Endothelial cell of umbilical vein (primary cell): Measurements from ENCODE around the gene SNAPIN. TPM values are rescaled to one million over a fixed set of nuclear protein-coding genes. Genes with fewer than 3 reads are reported as not detected.
A peak's percentile ranks its signal among the peaks of the same experiment; 100 is the strongest.

Experiments used
- BruUV-seq: library from RNA; stranded (reverse); fragments of 400-500 nt; replicated peaks from 2 replicates; lab custom pipeline; 2021; lab: Mats Ljungman, UMichigan
- CTCF ChIA-PET: fragments of 300-600, 350-600 bp; sonication (Branson Sonifier 250); formaldehyde crosslinking; loops from one replicate; lab custom pipeline; 2021; ENCODE audit warnings: antibody characterized with exemption, inconsistent platforms; lab: Charles Lee
- POLR2A ChIA-PET: fragments of 300-600, 350-600 bp; sonication (Branson Sonifier 250); formaldehyde crosslinking; loops from one replicate; lab custom pipeline; 2021; ENCODE audit warnings: antibody characterized with exemption, inconsistent platforms; lab: Charles Lee
- DNase-seq: peaks from one replicate; pipeline ENCODE4 v3.0.0-alpha.2; 2011; ENCODE audit warnings: low read depth, low spot score
- FAIRE-seq: peaks from 2 replicates; lab custom pipeline; 2011; peaks lifted over from hg19 to GRCh38; lab: Jason Lieb, UNC
- H2AFZ ChIP-seq: 2 replicates; pipeline ENCODE4 v1.6.0; 2012; ENCODE audit warnings: low read depth, low read length, control low read depth, inconsistent platforms
- H3K27ac ChIP-seq: 2 replicates; pipeline ENCODE4 v1.5.1; 2011; ENCODE audit warnings: low read depth, mild to moderate bottlenecking, control low read depth, low read length, moderate library complexity; ENCODE audit not compliant: insufficient read depth
- H3K27me3 ChIP-seq, 2 experiments: 2 replicates each; pipeline versions ENCODE4 v1.6.0 to v1.6.1; 2011; ENCODE audit warnings: low read length in 2 of 2, mixed read lengths in 1 of 2; ENCODE audit not compliant: control insufficient read depth in 2 of 2, insufficient read depth in 2 of 2
- H3K36me3 ChIP-seq, 2 experiments: 2 replicates in 1 of 2; 3 replicates in 1 of 2; pipeline ENCODE4 v1.5.1; 2011; ENCODE audit warnings: low read length in 2 of 2, mild to moderate bottlenecking in 1 of 2, moderate library complexity in 1 of 2; ENCODE audit not compliant: control insufficient read depth in 2 of 2, insufficient read depth in 2 of 2; ENCODE audit errors: extremely low read depth in 1 of 2
- H3K4me1 ChIP-seq: 3 replicates; pipeline ENCODE4 v1.5.1; 2011; ENCODE audit warnings: mild to moderate bottlenecking, low read length; ENCODE audit not compliant: control insufficient read depth, insufficient read depth; ENCODE audit errors: extremely low read depth
- H3K4me2 ChIP-seq: 2 replicates; pipeline ENCODE4 v1.6.1; 2011; ENCODE audit warnings: low read length, control low read depth, mixed read lengths; ENCODE audit not compliant: insufficient read depth
- H3K4me3 ChIP-seq, 3 experiments: fragments of 200-600 bp in 1 of 3; sonication (generic), shearing (Covaris generic) in 1 of 3; replicated peaks in 1 of 3; 2 replicates each; pipeline ENCODE4 v1.5.1; 2011 to 2016; ENCODE audit warnings: control low read depth in 3 of 3, low read length in 3 of 3, mild to moderate bottlenecking in 2 of 3, inconsistent platforms in 1 of 3, low read depth in 1 of 3, moderate library complexity in 1 of 3; ENCODE audit not compliant: insufficient read depth in 1 of 3
- H3K79me2 ChIP-seq: 2 replicates; pipeline ENCODE4 v1.6.0; 2012; ENCODE audit warnings: low read length, inconsistent platforms; ENCODE audit not compliant: control insufficient read depth, insufficient read depth
- H3K9ac ChIP-seq: replicated peaks from 2 replicates; pipeline ENCODE3; 2011; ENCODE audit warnings: low read length, control low read depth; ENCODE audit not compliant: insufficient read depth; ENCODE audit errors: extremely low read depth
- H3K9me1 ChIP-seq: replicated peaks from 3 replicates; pipeline ENCODE4 v1.6.0; 2011; ENCODE audit warnings: mild to moderate bottlenecking, low read length; ENCODE audit not compliant: control insufficient read depth, insufficient read depth; ENCODE audit errors: extremely low read depth
- H3K9me3 ChIP-seq: replicated peaks from 2 replicates; pipeline ENCODE4 v1.5.1; 2012; ENCODE audit warnings: low read length, inconsistent platforms; ENCODE audit not compliant: control insufficient read depth, insufficient read depth
- H4K20me1 ChIP-seq: replicated peaks from 2 replicates; pipeline ENCODE3; 2011; ENCODE audit warnings: mild to moderate bottlenecking, low read length; ENCODE audit not compliant: control insufficient read depth, insufficient read depth; ENCODE audit errors: extremely low read depth
- FOS ChIP-seq: IDR thresholded peaks from 2 replicates; pipeline ENCODE4 v1.6.1; 2011; ENCODE audit warnings: mild to moderate bottlenecking, low read length, moderate library complexity, borderline replicate concordance; ENCODE audit not compliant: insufficient read depth
- GATA2 ChIP-seq: IDR thresholded peaks from 2 replicates; pipeline ENCODE4 v1.7.0; 2011; ENCODE audit warnings: low read depth, mild to moderate bottlenecking, moderate library complexity, mixed read lengths, low read length; ENCODE audit not compliant: insufficient read length, insufficient read depth
- MYC ChIP-seq: IDR thresholded peaks from one replicate; pipeline ENCODE4 v1.6.1; 2011; ENCODE audit warnings: mild to moderate bottlenecking, low read depth, low read length
- POLR2A ChIP-seq: IDR thresholded peaks from 2 replicates; pipeline ENCODE4 v1.6.1; 2012; ENCODE audit warnings: low read depth, mild to moderate bottlenecking, control low read depth, low read length
- POLR2AphosphoS5 ChIP-seq: IDR thresholded peaks from 2 replicates; pipeline ENCODE4 v1.6.1; 2012; ENCODE audit warnings: low read depth, mild to moderate bottlenecking, control low read depth, low read length, moderate library complexity; ENCODE audit not compliant: insufficient read depth
- dilution Hi-C: fragments of 300-500 bp; cut with MboI; formaldehyde crosslinking; loops from one replicate; pipeline ENCODE4 v1.15.0; 2019; ENCODE audit warnings: low sequenced_read_pairs; ENCODE audit not compliant: extremely low pct_ligation_motif_present
- intact Hi-C: fragments of 100-400 bp; cut with micrococcal nuclease; formaldehyde crosslinking; loops from one replicate; pipeline ENCODE4 v1.10.0; 2022
- polyA plus RNA-seq, 4 experiments: library from polyadenylated mRNA; depleted of rRNA in 3 of 4; stranded (reverse) in 3 of 4; unstranded in 1 of 4; fragments of >200 nt; gene quantifications; 2 replicates each; pipeline versions ENCODE4 v1.2.1 to v1.2.3, GENCODE V29; 2011 to 2012; ENCODE audit warnings: missing spikeins in 1 of 4
- total RNA-seq: library from RNA; stranded (reverse); gene quantifications from 2 replicates; pipeline ENCODE4 v1.2.3, GENCODE V29; 2021
- TF ChIP-seq, protein P1 (sequence below), 2 donors: IDR thresholded peaks; 1 replicate in 1 of 2; 2 replicates in 1 of 2; pipeline ENCODE4 v1.5.1; 2011; ENCODE audit warnings: low read length in 2 of 2, mild to moderate bottlenecking in 2 of 2, moderate library complexity in 2 of 2, control low read depth in 1 of 2, inconsistent platforms in 1 of 2, low read depth in 1 of 2; ENCODE audit not compliant: insufficient read depth in 1 of 2; ENCODE audit errors: extremely low read depth in 1 of 2
- TF ChIP-seq, protein P2 (sequence below): IDR thresholded peaks from 2 replicates; pipeline ENCODE4 v1.6.1; 2011; ENCODE audit not compliant: insufficient read depth, insufficient read length

The SNAPIN gene
- total and polyA plus RNA-seq, 2 donors (not counting 3 experiments of a cell fraction or from before 2014, with no cell fraction given): 36.8 to 55.1 TPM

DNA sequence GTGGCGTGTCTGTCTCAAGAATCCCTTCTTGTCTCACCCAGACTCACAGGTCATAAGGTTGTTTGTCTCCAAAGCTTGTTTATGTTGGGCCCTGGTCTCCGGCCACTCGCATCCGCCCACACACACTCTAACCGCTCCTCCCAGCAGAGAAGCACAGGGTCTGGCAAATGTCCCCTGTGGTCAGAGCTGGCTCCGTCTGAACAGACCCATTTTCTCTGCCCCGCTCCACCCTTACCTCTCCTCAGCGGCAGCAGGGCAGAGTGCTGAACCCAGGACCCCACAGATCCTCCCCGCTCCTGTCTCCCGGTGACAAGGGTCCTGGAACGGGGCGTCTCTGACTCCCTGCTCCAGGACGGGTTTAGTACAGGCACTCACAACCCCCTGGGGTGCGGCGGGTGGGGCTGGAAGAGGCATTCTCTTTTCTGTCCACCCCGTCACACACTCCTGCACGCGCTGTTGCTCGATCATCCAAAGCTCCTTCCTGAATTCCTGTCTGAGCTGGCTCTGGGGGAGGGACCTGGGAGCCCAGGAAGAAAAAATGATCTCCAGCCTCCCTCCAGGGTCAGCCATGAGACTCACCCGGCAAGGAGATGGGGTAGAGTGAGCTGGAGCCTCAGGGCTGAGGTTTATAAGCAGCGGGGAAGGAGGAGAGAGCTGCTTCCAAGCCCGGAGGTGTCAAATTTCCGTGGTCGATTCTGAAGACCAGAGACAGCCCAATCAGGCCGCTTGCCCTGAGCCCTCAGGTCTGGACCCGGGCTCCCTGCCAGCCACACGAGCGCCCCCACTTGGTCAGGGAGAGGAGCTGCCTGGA is 31.4 kb upstream of the SNAPIN start, which contains the start of gene S100A13:
Gene S100A13, minus strand, starts transcription at position 602 of the 811 bp plus-strand sequence. CDS start 1,033 bp downstream, outside the sequence.
- Histone ChIP-seq H3K9me3 (no peaks in the 10 kb centered on the region), H3K9ac (peak within 1 kb of the TSS; percentile 86), H3K27me3 (no peaks in the 10 kb centered on the region), H3K4me1 (peaks cover 14% of the 10 kb centered on the region), H2AFZ (peak within 1 kb of the TSS; percentile 55), H3K27ac (peak within 1 kb of the TSS; percentile 81), H3K79me2 (peaks cover 28% of the 10 kb centered on the region), H4K20me1 (no peaks in the 10 kb centered on the region), H3K9me1 (no peaks in the 10 kb centered on the region), H3K4me3 (peak within 1 kb of the TSS; percentile 57 to 74 (median 62)), H3K4me2 (peak within 1 kb of the TSS; percentile 93), H3K36me3 (no peaks in the 10 kb centered on the region)
- ChIA-PET POLR2A (interaction anchor here (0.6 to 3.6 kb wide), 21 partner anchors 10 to 163 kb away, joined by 3 to 43 read pairs (median 5); partner anchors contain the start of genes ILF2, S100A14 and S100A16), CTCF (interaction anchor here (0.7 to 7.8 kb wide), 38 partner anchors 9 to 146 kb away, joined by 3 to 145 read pairs (median 5); partner anchors contain the start of genes S100A14, S100A16, S100A6 and SNAPIN)
- TSS peak; percentile 56 for BruUV-seq
- intact Hi-C loops (loop anchor here (1.0 kb wide), 5 partner anchors 18 to 116 kb away; no protein-coding TSS in a partner anchor), dilution Hi-C loops (no loop called here)
- peak; percentile 92 for FAIRE-seq
- peak; percentile 90 for DNase-seq
- no peak for TF ChIP-seq GATA2
- TF ChIP-seq, protein P1, sequence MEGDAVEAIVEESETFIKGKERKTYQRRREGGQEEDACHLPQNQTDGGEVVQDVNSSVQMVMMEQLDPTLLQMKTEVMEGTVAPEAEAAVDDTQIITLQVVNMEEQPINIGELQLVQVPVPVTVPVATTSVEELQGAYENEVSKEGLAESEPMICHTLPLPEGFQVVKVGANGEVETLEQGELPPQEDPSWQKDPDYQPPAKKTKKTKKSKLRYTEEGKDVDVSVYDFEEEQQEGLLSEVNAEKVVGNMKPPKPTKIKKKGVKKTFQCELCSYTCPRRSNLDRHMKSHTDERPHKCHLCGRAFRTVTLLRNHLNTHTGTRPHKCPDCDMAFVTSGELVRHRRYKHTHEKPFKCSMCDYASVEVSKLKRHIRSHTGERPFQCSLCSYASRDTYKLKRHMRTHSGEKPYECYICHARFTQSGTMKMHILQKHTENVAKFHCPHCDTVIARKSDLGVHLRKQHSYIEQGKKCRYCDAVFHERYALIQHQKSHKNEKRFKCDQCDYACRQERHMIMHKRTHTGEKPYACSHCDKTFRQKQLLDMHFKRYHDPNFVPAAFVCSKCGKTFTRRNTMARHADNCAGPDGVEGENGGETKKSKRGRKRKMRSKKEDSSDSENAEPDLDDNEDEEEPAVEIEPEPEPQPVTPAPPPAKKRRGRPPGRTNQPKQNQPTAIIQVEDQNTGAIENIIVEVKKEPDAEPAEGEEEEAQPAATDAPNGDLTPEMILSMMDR (IDR thresholded peaks at IDR 0.05; ENCODE audit: extremely low read depth in 1 of 2, insufficient read depth in 1 of 2, low read depth in 1 of 2, low read length in 2 of 2): peak; percentile 93
- TF ChIP-seq, protein P2, sequence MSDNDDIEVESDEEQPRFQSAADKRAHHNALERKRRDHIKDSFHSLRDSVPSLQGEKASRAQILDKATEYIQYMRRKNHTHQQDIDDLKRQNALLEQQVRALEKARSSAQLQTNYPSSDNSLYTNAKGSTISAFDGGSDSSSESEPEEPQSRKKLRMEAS: peak; percentile 14
- TF ChIP-seq POLR2A: peak; percentile 98
- TF ChIP-seq POLR2AphosphoS5: peak; percentile 91
- TF ChIP-seq MYC: no peak
- no peak for TF ChIP-seq FOS
